Esophagus muscularis mucosa (tissue), 3 donors: ENCODE results near the gene MAK.

ENCODE experiments used
- POLR2AphosphoS5 ChIP-seq, 2 donors: sonication (generic); formaldehyde crosslinking; IDR thresholded peaks; one replicate each; pipeline ENCODE4 v1.6.1; 2017; ENCODE audit warnings: antibody characterized with exemption in 2 of 2
- TF ChIP-seq, protein P1 (sequence below), 3 experiments: fragments of 200-600 bp in 2 of 3; fragments of 450-650 bp in 1 of 3; sonication (generic) in 2 of 3; IDR thresholded peaks; one replicate each; pipeline ENCODE4 v1.5.1; 2017 to 2019; ENCODE audit warnings: antibody characterized with exemption in 3 of 3, mild to moderate bottlenecking in 2 of 3, moderate library complexity in 1 of 3

GRCh38 chr6:10742251-10742650 is 96.1 kb downstream of the MAK start:
- no peak for TF ChIP-seq POLR2AphosphoS5 (IDR thresholded peaks at IDR 0.05)
- TF ChIP-seq, protein P1, sequence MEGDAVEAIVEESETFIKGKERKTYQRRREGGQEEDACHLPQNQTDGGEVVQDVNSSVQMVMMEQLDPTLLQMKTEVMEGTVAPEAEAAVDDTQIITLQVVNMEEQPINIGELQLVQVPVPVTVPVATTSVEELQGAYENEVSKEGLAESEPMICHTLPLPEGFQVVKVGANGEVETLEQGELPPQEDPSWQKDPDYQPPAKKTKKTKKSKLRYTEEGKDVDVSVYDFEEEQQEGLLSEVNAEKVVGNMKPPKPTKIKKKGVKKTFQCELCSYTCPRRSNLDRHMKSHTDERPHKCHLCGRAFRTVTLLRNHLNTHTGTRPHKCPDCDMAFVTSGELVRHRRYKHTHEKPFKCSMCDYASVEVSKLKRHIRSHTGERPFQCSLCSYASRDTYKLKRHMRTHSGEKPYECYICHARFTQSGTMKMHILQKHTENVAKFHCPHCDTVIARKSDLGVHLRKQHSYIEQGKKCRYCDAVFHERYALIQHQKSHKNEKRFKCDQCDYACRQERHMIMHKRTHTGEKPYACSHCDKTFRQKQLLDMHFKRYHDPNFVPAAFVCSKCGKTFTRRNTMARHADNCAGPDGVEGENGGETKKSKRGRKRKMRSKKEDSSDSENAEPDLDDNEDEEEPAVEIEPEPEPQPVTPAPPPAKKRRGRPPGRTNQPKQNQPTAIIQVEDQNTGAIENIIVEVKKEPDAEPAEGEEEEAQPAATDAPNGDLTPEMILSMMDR (IDR thresholded peaks at IDR 0.05) = no peak
